AG09309 (cell line): ENCODE results near the gene TMEM131L.
A peak's percentile ranks its signal among the peaks of the same experiment; 100 is the strongest.

ENCODE experiments used
- DNase-seq: peaks from one replicate; pipeline ENCODE4 v3.0.0-alpha.2; 2010; ENCODE audit warnings: low read depth
- H3K4me3 ChIP-seq: 2 replicates; pipeline ENCODE4 v1.5.1; 2011; ENCODE audit warnings: mild to moderate bottlenecking, low read depth, low read length, moderate library complexity; ENCODE audit not compliant: control insufficient read depth
- TF ChIP-seq, protein P1 (sequence below): IDR thresholded peaks from 2 replicates; pipeline ENCODE4 v1.5.1; 2011; ENCODE audit warnings: mild to moderate bottlenecking, low read depth, low read length, inconsistent platforms; ENCODE audit not compliant: insufficient read depth, control insufficient read depth; ENCODE audit errors: missing control alignments

The TMEM131L gene

DNA sequence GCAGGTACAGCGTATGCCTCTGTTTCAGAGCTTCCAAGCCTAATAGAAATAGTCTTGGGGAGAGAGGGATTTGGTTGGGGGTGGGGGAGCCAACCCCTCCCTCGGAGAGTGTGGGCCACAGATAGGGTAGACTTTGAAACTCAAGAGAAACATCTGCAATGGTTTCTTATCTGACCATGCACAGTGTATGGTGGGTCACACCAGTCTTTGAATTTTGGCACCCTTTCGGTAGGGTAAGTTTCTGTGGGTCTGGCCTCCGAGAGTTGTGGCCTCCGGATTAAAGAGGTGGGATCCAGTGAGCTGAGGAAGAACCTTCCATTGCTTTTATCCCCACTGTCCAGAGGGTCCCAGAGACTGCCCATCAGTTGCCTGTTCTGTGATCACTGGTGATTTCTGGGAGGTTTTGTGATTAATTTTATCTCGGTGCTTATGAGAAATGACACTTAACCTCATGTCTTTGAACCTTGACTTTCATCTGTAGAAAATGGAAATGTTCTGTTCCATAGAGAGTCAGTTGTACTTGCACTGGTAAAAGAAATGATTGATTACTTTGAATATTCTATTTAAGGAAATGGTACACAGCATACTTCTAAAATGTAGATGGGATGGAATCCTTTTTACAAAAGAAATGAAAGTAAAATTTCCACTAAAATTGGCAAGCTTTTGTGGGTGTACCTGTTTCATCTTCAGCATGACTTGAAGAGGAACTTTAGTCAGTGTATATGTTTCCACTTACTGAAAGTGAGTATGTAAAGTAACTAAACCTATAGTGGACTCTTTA is 62.7 kb downstream of the TMEM131L start:
- no peak for DNase-seq
- no peak overlapping the region for H3K4me3 ChIP-seq
- TF ChIP-seq, protein P1, sequence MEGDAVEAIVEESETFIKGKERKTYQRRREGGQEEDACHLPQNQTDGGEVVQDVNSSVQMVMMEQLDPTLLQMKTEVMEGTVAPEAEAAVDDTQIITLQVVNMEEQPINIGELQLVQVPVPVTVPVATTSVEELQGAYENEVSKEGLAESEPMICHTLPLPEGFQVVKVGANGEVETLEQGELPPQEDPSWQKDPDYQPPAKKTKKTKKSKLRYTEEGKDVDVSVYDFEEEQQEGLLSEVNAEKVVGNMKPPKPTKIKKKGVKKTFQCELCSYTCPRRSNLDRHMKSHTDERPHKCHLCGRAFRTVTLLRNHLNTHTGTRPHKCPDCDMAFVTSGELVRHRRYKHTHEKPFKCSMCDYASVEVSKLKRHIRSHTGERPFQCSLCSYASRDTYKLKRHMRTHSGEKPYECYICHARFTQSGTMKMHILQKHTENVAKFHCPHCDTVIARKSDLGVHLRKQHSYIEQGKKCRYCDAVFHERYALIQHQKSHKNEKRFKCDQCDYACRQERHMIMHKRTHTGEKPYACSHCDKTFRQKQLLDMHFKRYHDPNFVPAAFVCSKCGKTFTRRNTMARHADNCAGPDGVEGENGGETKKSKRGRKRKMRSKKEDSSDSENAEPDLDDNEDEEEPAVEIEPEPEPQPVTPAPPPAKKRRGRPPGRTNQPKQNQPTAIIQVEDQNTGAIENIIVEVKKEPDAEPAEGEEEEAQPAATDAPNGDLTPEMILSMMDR, result no peak

DNA sequence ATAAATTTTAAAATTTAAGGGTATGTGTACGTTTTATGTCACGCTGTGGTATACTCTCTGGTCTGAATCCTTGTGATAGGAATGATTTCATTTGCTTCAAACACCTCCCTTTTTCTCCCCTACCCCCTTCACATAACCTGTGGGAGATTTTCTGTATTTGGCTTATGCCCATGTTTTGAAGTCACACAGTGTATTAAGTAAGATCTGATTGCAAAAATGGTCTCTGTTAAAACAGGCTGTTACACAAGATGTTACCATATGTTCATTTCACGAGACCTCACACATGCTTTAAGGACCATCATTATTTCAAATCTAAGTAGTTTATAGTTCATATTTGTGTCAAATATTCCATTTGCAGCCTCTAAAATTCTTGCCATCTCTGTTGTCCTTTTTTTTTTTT is 63.5 kb downstream of the TMEM131L start:
- TF ChIP-seq, protein P1, result no peak
- peak; percentile 10 for DNase-seq
- H3K4me3 ChIP-seq, result no peak overlapping the region

DNA sequence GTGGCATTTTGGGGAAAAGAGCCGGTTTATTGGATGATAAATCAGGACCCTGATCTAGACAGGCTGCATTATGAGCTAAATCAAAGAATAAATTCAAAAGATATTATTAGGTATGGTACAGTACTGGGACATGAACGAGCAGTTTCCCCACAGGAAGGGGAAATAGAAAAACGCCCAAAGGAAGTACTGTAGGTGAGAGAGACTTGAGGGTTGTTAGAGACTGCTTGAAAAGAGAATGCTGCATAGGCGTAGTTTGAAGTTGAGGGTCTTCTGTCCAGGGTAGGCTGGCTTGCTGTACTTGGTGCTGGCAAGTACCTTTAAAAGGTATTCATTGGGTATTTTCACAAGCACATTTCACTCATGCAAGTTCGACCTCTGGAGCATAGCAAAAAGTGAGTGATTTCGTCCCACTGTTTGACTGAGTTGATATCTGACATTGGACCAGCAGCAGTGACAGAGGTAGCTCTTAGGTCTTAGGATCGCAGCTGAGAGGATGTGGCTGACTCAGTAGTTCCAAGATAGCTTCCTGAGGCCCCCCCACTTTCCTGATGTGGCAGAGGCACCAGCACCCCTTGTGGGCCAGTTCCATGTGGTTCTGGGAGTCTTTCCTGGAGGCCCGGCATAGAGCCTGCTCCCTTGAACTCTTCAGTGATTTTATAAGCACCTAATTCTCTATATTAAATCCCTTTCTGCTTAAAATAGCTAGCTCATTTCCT is 64.3 kb downstream of the TMEM131L start:
- no peak overlapping the region for H3K4me3 ChIP-seq
- TF ChIP-seq, protein P1, result no peak
- no peak for DNase-seq

DNA sequence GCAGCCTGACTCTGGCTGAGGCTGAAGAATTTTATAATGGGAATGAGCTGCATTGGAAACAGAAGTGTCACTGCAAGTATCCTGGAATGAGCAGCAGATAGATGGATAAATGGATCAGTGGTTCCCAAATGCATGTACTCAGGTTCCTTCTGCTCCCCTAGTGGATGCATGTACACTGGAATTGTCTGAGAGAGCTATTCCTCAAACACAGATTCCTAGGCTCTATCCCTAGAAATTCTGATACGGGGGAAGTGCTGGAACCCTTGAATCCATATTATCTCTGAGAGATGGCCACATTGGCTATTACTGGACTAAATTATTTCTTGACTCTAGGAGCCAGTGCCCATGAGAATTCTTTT is 64.8 kb downstream of the TMEM131L start:
- H3K4me3 ChIP-seq, result no peak overlapping the region
- TF ChIP-seq, protein P1, result peak; percentile 23
- DNase-seq, result no peak

DNA sequence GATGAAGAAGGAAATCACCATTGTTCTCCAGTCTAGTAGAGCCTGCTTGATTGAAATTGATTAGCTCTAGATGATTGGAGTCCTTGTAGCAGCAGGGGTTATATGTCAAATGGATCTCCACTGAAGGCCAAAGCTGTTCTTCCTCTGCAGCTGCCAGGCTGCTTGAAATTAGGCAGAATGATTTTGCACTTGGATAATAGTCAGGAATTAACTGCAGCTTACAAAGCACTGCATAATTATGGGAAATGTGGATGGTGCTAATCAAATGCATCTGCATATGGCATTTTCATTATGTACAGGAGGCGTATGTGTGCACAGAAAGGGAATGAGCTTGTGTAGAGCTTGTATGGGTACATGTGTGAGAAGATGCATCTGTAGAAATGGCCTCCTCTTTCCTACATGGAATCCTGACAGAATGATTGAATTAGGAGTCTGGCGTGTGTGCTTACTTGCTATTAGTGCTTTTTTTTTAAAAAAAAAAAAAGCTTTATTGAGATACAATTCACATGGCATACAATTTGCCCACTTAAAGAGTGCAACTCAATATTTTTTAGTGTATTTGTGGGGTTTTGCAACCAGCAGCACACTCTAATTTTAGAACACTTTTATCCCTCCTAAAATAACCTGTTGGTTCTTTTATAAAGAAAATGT is 65.9 kb downstream of the TMEM131L start:
- TF ChIP-seq, protein P1, result no peak
- H3K4me3 ChIP-seq, result no peak overlapping the region
- DNase-seq, result no peak

DNA sequence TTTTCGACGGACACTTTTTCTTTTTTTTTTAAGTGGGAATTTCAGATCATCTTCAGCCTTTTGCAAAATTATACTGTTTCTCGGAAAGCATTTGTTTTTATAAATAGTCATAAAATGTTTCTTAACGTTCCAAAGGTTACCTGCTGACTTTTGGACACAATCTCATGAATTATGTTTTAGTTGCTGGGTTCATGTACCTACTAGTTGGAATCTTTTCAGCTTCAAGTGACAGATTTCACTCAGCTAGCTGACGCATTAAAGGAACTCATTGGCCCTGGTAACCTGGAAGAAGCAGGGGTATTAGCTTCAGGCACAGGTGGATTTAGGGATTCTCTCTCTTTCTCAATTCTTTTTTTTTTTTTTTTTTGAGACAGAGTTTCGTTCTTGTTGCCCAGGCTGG is 66.5 kb downstream of the TMEM131L start:
- DNase-seq, result no peak
- H3K4me3 ChIP-seq, result no peak overlapping the region
- TF ChIP-seq, protein P1, result no peak
